ENCODE data around the gene FHOD3. TPM values are rescaled to one million over a fixed set of nuclear protein-coding genes. Genes with fewer than 3 reads are reported as not detected.
A peak's percentile ranks its signal among the peaks of the same experiment; 100 is the strongest.

Gene FHOD3
- total RNA-seq, 1 donor = 13.0 TPM

DNA sequence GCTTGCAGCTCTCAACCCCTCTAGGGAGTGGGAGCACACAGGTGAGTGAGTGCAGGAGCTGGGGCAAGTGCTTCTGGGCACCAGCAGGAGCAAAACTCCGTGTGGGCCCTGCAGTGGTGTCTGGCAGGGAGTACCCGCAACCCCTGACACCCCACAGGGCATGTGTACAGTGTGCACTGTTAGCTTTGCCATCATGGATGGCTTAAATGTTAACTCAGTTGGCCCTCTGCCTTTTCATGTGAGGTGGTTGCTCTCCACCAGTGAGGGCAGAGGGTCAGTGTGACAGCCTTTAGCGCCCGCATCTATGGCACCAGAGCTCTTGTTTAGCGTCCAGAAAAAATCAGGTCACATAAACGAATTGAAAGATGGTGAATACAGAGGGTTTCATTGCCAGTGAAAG is 438.6 kb downstream of the FHOD3 start:
- Histone ChIP-seq H3K27me3 (ENCODE audit: insufficient read depth, low read length) (no peaks in the 10 kb centered on the region), H3K79me2 (ENCODE audit: insufficient read depth, low read length) (no peaks in the 10 kb centered on the region), H3K9me3 (ENCODE audit: low read depth, low read length) (no peaks in the 10 kb centered on the region), H3K36me3 (ENCODE audit: insufficient read depth, low read length) (no peaks in the 10 kb centered on the region), H3K4me1 (ENCODE audit: insufficient read depth, low read length) (peaks cover 5% of the 10 kb centered on the region), H3K4me3 (ENCODE audit: insufficient read depth, low read length) (no peak overlapping the region), H2AFZ (ENCODE audit: low read length) (no peak overlapping the region), H3K27ac (ENCODE audit: low read depth, low read length) (no peak overlapping the region), H3K4me2 (ENCODE audit: insufficient read depth, low read length) (no peak overlapping the region), H4K20me1 (ENCODE audit: insufficient read depth, low read length) (no peaks in the 10 kb centered on the region)
- TF ChIP-seq, protein P1, sequence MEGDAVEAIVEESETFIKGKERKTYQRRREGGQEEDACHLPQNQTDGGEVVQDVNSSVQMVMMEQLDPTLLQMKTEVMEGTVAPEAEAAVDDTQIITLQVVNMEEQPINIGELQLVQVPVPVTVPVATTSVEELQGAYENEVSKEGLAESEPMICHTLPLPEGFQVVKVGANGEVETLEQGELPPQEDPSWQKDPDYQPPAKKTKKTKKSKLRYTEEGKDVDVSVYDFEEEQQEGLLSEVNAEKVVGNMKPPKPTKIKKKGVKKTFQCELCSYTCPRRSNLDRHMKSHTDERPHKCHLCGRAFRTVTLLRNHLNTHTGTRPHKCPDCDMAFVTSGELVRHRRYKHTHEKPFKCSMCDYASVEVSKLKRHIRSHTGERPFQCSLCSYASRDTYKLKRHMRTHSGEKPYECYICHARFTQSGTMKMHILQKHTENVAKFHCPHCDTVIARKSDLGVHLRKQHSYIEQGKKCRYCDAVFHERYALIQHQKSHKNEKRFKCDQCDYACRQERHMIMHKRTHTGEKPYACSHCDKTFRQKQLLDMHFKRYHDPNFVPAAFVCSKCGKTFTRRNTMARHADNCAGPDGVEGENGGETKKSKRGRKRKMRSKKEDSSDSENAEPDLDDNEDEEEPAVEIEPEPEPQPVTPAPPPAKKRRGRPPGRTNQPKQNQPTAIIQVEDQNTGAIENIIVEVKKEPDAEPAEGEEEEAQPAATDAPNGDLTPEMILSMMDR (IDR thresholded peaks at IDR 0.05; ENCODE audit: extremely low read depth, low read depth, low read length) = no peak
- no peak for DNase-seq (ENCODE audit: insufficient read length, low spot score, missing footprints)

DNA sequence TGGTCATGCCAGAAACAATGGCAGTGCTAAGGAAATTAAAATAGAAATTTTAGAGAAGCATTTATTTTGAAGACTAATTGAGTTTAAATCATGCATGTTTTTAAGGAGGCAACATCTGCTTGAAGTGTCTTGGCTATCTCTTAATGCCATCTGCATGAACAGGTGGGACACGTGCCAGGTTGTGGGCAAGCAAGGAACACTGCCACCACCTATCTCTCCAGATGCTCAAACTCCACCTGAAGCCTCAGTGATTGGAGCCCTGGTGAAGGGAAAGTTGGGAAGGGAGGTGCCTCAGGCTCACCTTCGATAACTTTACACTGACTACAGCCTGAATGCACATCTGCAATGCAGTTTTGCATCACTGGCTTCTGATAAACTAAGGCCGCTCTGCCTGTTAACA is 439.8 kb downstream of the FHOD3 start:
- H3K4me2 ChIP-seq (ENCODE audit: insufficient read depth, low read length) = no peak overlapping the region
- TF ChIP-seq, protein P1 (IDR thresholded peaks at IDR 0.05; ENCODE audit: extremely low read depth, low read depth, low read length) = no peak
- peaks cover 5% of the 10 kb centered on the region for H3K4me1 ChIP-seq (ENCODE audit: insufficient read depth, low read length)
- no peak overlapping the region for H3K27ac ChIP-seq (ENCODE audit: low read depth, low read length)
- no peak overlapping the region for H3K4me3 ChIP-seq (ENCODE audit: insufficient read depth, low read length)
- no peaks in the 10 kb centered on the region for H3K36me3 ChIP-seq (ENCODE audit: insufficient read depth, low read length)
- H3K27me3 ChIP-seq (ENCODE audit: insufficient read depth, low read length) = no peaks in the 10 kb centered on the region
- no peak for DNase-seq (ENCODE audit: insufficient read length, low spot score, missing footprints)
- no peak overlapping the region for H2AFZ ChIP-seq (ENCODE audit: low read length)
- H3K79me2 ChIP-seq (ENCODE audit: insufficient read depth, low read length) = no peaks in the 10 kb centered on the region
- H3K9me3 ChIP-seq (ENCODE audit: low read depth, low read length) = no peaks in the 10 kb centered on the region
- H4K20me1 ChIP-seq (ENCODE audit: insufficient read depth, low read length) = no peaks in the 10 kb centered on the region

DNA sequence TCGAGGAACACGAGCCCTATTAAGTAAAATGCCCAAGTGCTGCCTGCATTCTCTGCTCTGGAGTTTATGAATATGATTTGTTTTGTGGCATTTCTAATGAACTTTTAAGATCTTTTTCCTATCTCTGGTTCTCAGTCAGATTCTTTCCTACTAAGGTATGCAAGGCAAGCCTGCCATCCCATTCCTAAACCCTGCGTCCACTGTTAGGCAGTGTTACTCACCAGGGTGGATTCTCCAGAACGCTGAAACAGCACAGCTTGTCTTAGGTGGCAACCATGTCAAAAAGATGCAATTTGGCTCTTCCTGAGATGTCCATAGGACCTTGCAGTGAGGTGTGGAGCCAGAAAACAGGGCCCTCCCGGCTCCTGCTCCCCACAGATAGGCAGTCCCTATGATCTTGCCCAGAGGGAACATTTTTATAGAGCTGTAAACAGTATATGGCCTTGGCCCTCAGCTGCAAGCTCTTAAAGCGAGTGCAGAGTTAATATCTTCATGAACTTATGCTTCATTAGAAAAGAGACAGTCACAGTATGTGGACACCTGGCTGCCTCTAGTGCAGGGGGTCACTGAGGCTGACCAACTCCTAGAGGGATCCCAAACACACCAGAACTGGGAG is 446.9 kb downstream of the FHOD3 start:
- no peak for DNase-seq (ENCODE audit: insufficient read length, low spot score, missing footprints)
- no peak overlapping the region for H2AFZ ChIP-seq (ENCODE audit: low read length)

DNA sequence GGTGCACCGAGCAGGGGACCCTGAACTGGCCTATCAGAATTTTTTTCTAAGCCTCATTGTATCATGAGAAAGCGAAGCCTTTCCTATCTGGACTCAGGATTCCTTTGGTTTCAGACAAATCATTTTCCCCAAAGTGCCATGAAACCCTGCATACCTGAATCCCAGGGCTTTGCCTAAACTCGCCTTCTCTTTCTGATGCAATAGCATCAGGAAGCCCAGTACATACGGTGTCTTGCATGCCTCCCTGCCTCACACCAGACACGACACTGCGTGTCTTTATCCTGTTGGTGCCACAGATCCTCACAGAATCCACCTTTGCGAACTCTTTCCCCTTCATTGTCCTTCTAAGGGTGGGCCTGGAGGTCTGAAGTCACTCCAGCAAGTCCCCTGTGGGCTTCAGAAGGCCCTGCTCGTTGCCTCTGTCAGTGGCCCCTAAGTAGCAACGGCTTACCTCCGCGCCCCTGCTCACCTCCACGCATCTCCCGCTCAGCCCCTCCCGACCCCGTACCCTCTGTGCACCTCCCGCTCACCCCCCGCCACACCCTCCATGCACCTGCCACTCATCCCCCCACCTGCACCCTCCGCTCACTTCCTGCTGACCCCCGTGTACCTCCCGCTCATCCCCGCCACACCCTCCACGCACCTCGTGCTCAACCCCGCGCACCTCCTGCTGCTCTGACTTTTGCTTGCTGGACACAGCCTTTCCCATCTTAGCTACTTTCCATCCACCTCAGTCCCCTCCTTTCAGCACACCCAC is 447.9 kb downstream of the FHOD3 start:
- peaks cover 9% of the 10 kb centered on the region for H3K4me1 ChIP-seq (ENCODE audit: insufficient read depth, low read length)
- no peaks in the 10 kb centered on the region for H4K20me1 ChIP-seq (ENCODE audit: insufficient read depth, low read length)
- H3K9me3 ChIP-seq (ENCODE audit: low read depth, low read length) = no peaks in the 10 kb centered on the region
- no peak overlapping the region for H3K4me3 ChIP-seq (ENCODE audit: insufficient read depth, low read length)
- no peak overlapping the region for H3K27ac ChIP-seq (ENCODE audit: low read depth, low read length)
- no peak overlapping the region for H3K4me2 ChIP-seq (ENCODE audit: insufficient read depth, low read length)
- TF ChIP-seq, protein P1 (IDR thresholded peaks at IDR 0.05; ENCODE audit: extremely low read depth, low read depth, low read length) = no peak
- no peak overlapping the region for H2AFZ ChIP-seq (ENCODE audit: low read length)
- H3K27me3 ChIP-seq (ENCODE audit: insufficient read depth, low read length) = no peaks in the 10 kb centered on the region
- H3K79me2 ChIP-seq (ENCODE audit: insufficient read depth, low read length) = no peaks in the 10 kb centered on the region
- H3K36me3 ChIP-seq (ENCODE audit: insufficient read depth, low read length) = no peaks in the 10 kb centered on the region
- no peak for DNase-seq (ENCODE audit: insufficient read length, low spot score, missing footprints)

More for the DNA sequence above, 446.9 kb downstream of the FHOD3 start:
- Histone ChIP-seq H4K20me1 (ENCODE audit: insufficient read depth, low read length) (no peaks in the 10 kb centered on the region), H3K27me3 (ENCODE audit: insufficient read depth, low read length) (no peaks in the 10 kb centered on the region), H3K9me3 (ENCODE audit: low read depth, low read length) (no peaks in the 10 kb centered on the region), H3K4me3 (ENCODE audit: insufficient read depth, low read length) (no peak overlapping the region), H3K27ac (ENCODE audit: low read depth, low read length) (peak overlapping the region; percentile 48), H3K4me2 (ENCODE audit: insufficient read depth, low read length) (no peak overlapping the region), H3K4me1 (ENCODE audit: insufficient read depth, low read length) (peaks cover 9% of the 10 kb centered on the region), H3K36me3 (ENCODE audit: insufficient read depth, low read length) (no peaks in the 10 kb centered on the region), H3K79me2 (ENCODE audit: insufficient read depth, low read length) (no peaks in the 10 kb centered on the region)
- TF ChIP-seq, protein P1 (IDR thresholded peaks at IDR 0.05; ENCODE audit: extremely low read depth, low read depth, low read length) = no peak
